Lung (tissue), 12 donors: Measurements from ENCODE around the gene FADS6. TPM values are rescaled to one million over a fixed set of nuclear protein-coding genes. Genes with fewer than 3 reads are reported as not detected.

ENCODE experiments used
- ATAC-seq: fragments of 200-7000 bp; cut with Tn5 transposase; one replicate; pipeline ENCODE4 v1.9.1; 2020; ENCODE audit warnings: moderate number of reproducible peaks; ENCODE audit not compliant: insufficient read depth, low FRiP score
- DNase-seq, 3 donors: peaks; one replicate each; pipeline ENCODE4 v3.0.0-alpha.2; 2013 to 2017
- H3K27ac ChIP-seq, 2 donors: one replicate each; pipeline ENCODE4 v1.5.1; 2013; ENCODE audit warnings: mild to moderate bottlenecking in 2 of 2, moderate library complexity in 2 of 2, control low read depth in 1 of 2, inconsistent platforms in 1 of 2, low read depth in 1 of 2, low read length in 1 of 2
- H3K27me3 ChIP-seq, 3 donors: one replicate each; pipeline ENCODE4 v1.5.1; 2013; ENCODE audit warnings: low read length in 2 of 3; ENCODE audit not compliant: control insufficient read depth in 3 of 3, insufficient read depth in 3 of 3
- H3K36me3 ChIP-seq, 4 donors: one replicate each; pipeline ENCODE4 v1.5.1; 2013; ENCODE audit warnings: low read length in 4 of 4, mild to moderate bottlenecking in 1 of 4, moderate library complexity in 1 of 4; ENCODE audit not compliant: control insufficient read depth in 4 of 4, insufficient read depth in 4 of 4
- H3K4me1 ChIP-seq, 5 donors: one replicate each; pipeline ENCODE4 v1.5.1; 2013; ENCODE audit warnings: low read length in 5 of 5, mild to moderate bottlenecking in 2 of 5, moderate library complexity in 1 of 5; ENCODE audit not compliant: control insufficient read depth in 5 of 5, insufficient read depth in 5 of 5
- H3K4me3 ChIP-seq: one replicate; pipeline ENCODE4 v1.5.1; 2013; ENCODE audit warnings: mild to moderate bottlenecking, control low read depth, moderate library complexity
- H3K9ac ChIP-seq, 2 donors: one replicate each; pipeline ENCODE4 v1.5.1; 2013; ENCODE audit warnings: low read length in 2 of 2, control low read depth in 1 of 2; ENCODE audit not compliant: insufficient read depth in 1 of 2
- H3K9me3 ChIP-seq, 4 donors: one replicate each; pipeline ENCODE4 v1.5.1; 2013; ENCODE audit warnings: low read length in 3 of 4, mild to moderate bottlenecking in 1 of 4, moderate library complexity in 1 of 4; ENCODE audit not compliant: control insufficient read depth in 4 of 4, insufficient read depth in 3 of 4
- CTCF ChIP-seq: IDR thresholded peaks from 2 replicates; pipeline ENCODE4 v1.5.1; 2012; ENCODE audit warnings: mild to moderate bottlenecking; ENCODE audit errors: control extremely low read depth, extremely low read depth
- WGBS, 2 donors: extraction: QIAGEN DNeasy Blood & Tissue Kit; methylation state at CpG; one replicate each; pipeline ENCODE4 v1.1.7; 2013; 5-methylcytosine and 5-hydroxymethylcytosine counted together
- polyA plus RNA-seq, 2 donors: library from polyadenylated mRNA; stranded (reverse); fragments of 200-250 nt; gene quantifications; one replicate each; pipeline ENCODE4 v1.2.1, GENCODE V29; 2013
- total RNA-seq, 2 donors: library from RNA; depleted of rRNA in 1 of 2; stranded (reverse); fragments of >200 nt in 1 of 2; gene quantifications; one replicate each; pipeline ENCODE4 v1.2.1, GENCODE V29; 2014 to 2021
- donor health status: control.
- donor health status: control.
- donor health status: Bipolar disorder and iron deficiency.
- donor health status: healthy.
- donor health status: DM: yes; HTN: yes; CAD: no.

FADS6 gene
- total and polyA plus RNA-seq, 4 donors: not detected

- H3K4me3 ChIP-seq: no peak overlapping the region
- no peak overlapping the region for H3K9ac ChIP-seq
- no peaks in the 10 kb centered on the region for H3K27me3 ChIP-seq
- no peak for ATAC-seq
- H3K9me3 ChIP-seq: peaks cover 0 to 3% (median 0%) of the 10 kb centered on the region in 4 donors
- no peak for DNase-seq
- no peak for TF ChIP-seq CTCF
- no peaks in the 10 kb centered on the region for H3K4me1 ChIP-seq
- WGBS, 2 donors: 87 to 90% methylated on average over 9 of the region's 9 CpGs
- no peaks in the 10 kb centered on the region for H3K36me3 ChIP-seq
- no peak overlapping the region for H3K27ac ChIP-seq
Observed at GRCh38 chr17:74903034-74903433, 9.6 kb upstream of the FADS6 start.

GRCh38 chr17:74901353-74902135 is 8.1 kb upstream of the FADS6 start:
- peaks cover 0 to 3% (median 0%) of the 10 kb centered on the region in 4 donors for H3K9me3 ChIP-seq
- TF ChIP-seq CTCF: no peak
- no peak overlapping the region for H3K4me3 ChIP-seq
- ATAC-seq: no peak
- peaks cover 0 to 4% (median 1%) of the 10 kb centered on the region in 3 donors for H3K27me3 ChIP-seq
- H3K9ac ChIP-seq: no peak overlapping the region
- 45 to 59% methylated on average over 14 of the region's 14 CpGs for WGBS, 2 donors
- no peak for DNase-seq
- H3K27ac ChIP-seq: no peak overlapping the region
- H3K4me1 ChIP-seq: no peaks in the 10 kb centered on the region
- H3K36me3 ChIP-seq: no peaks in the 10 kb centered on the region

GRCh38 chr17:74900208-74900607 is 6.8 kb upstream of the FADS6 start:
- H3K4me1 ChIP-seq: no peaks in the 10 kb centered on the region
- no peak for DNase-seq
- no peak overlapping the region for H3K27ac ChIP-seq
- H3K27me3 ChIP-seq: peaks cover 0 to 15% (median 11%) of the 10 kb centered on the region in 3 donors
- H3K36me3 ChIP-seq: no peaks in the 10 kb centered on the region
- H3K9me3 ChIP-seq: peaks cover 0 to 3% (median 0%) of the 10 kb centered on the region in 4 donors
- no peak overlapping the region for H3K4me3 ChIP-seq
- ATAC-seq: no peak
- WGBS, 2 donors: 80 to 95% methylated on average over 8 of the region's 8 CpGs
- TF ChIP-seq CTCF: no peak
- H3K9ac ChIP-seq: no peak overlapping the region
